K562 (cell line): Measurements from ENCODE around the gene APBA2. TPM values are rescaled to one million over a fixed set of nuclear protein-coding genes. Genes with fewer than 3 reads are reported as not detected.
A peak's percentile ranks its signal among the peaks of the same experiment; 100 is the strongest.

Experiments used
- BACH1 ChIP-seq: fragments of 200-800 bp; sonication (Bioruptor generic); IDR thresholded peaks from 2 replicates; pipeline ENCODE4 v1.6.1; 2016; ENCODE audit warnings: missing genetic modification characterization, missing compliant biosample characterization
- BRD4 ChIP-seq: fragments of 200-600 bp; sonication (generic); IDR thresholded peaks from 2 replicates; pipeline ENCODE4 v1.6.1; 2017; ENCODE audit warnings: inconsistent platforms
- FOXA3 ChIP-seq, 2 experiments: fragments of 450-650 bp in 1 of 2; sonication (generic) in 1 of 2; formaldehyde crosslinking; IDR thresholded peaks in 1 of 2; conservative IDR thresholded peaks in 1 of 2; 2 replicates each; pipeline versions ENCODE4 v1.4.0 to v1.8.0; 2020 to 2022; ENCODE audit warnings: mild to moderate bottlenecking in 2 of 2, missing genetic modification reagents in 1 of 2
- HDAC6 ChIP-seq: IDR thresholded peaks from 2 replicates; pipeline ENCODE4 v1.6.1; 2012; ENCODE audit warnings: low read depth, mild to moderate bottlenecking, control low read depth, inconsistent platforms, low read length, moderate library complexity
- JUN ChIP-seq, 2 experiments: sonication (generic) in 1 of 2; formaldehyde crosslinking in 1 of 2; IDR thresholded peaks; 2 replicates each; pipeline versions ENCODE4 v1.6.1 to v1.8.0; 2012 to 2022; ENCODE audit warnings: borderline replicate concordance in 2 of 2, mild to moderate bottlenecking in 2 of 2, improper control_type of control experiment in 1 of 2, low read depth in 1 of 2, low read length in 1 of 2, missing genetic modification reagents in 1 of 2
- KDM1A ChIP-seq, 2 experiments: fragments of 450-650 bp; IDR thresholded peaks; 2 replicates each; pipeline ENCODE4 v1.6.1; 2016; ENCODE audit warnings: mild to moderate bottlenecking in 2 of 2
- MAFG ChIP-seq: fragments of 450-650 bp; conservative IDR thresholded peaks from 2 replicates; pipeline ENCODE4 v1.6.1; 2016; ENCODE audit warnings: missing genetic modification characterization, missing compliant biosample characterization
- RBBP5 ChIP-seq: fragments of 200-600 bp; sonication (generic); IDR thresholded peaks from 2 replicates; pipeline ENCODE4 v1.6.1; 2012; ENCODE audit warnings: borderline replicate concordance, mild to moderate bottlenecking, low read length, control low read depth, inconsistent platforms; ENCODE audit not compliant: insufficient read depth, poor library complexity, severe bottlenecking
- SMARCA5 ChIP-seq: fragments of 450-650 bp; IDR thresholded peaks from 2 replicates; pipeline ENCODE4 v1.6.1; 2016
- ZFP1 ChIP-seq: fragments of 450-650 bp; formaldehyde crosslinking; IDR thresholded peaks from 2 replicates; pipeline ENCODE4 v1.4.0; 2020; ENCODE audit warnings: mild to moderate bottlenecking, mixed read lengths
- ZNF436 ChIP-seq: fragments of 250-450, 450-650 bp; sonication (Bioruptor Pico); formaldehyde crosslinking; IDR thresholded peaks from 2 replicates; pipeline ENCODE4 v1.7.0; 2020; ENCODE audit warnings: mild to moderate bottlenecking
- polyA plus RNA-seq, 8 experiments: library from polyadenylated mRNA; depleted of rRNA in 4 of 8; stranded (reverse) in 5 of 8; unstranded in 3 of 8; fragments of >200 nt; fragmentation: Nextera tagmentation in 2 of 8; fragmentation: Illumina TruSeq in 1 of 8; extraction: Ambion mirVana in 2 of 8; extraction: Trizol in 1 of 8; gene quantifications; 2 replicates each; pipeline versions ENCODE4 v1.2.1 to v1.2.3, GENCODE V29; 2011 to 2014; ENCODE audit warnings: inconsistent platforms in 1 of 8, missing spikeins in 1 of 8
- total RNA-seq, 7 experiments: library from RNA; depleted of rRNA in 6 of 7; stranded (reverse); fragments of >200 nt in 6 of 7; fragmentation: Illumina TruSeq in 2 of 7; extraction: Trizol in 2 of 7; gene quantifications; 2 replicates each; pipeline versions ENCODE4 v1.2.1 to v1.2.3, GENCODE V29; 2011 to 2021; ENCODE audit warnings: low replicate concordance in 1 of 7
- TF ChIP-seq, protein P1 (sequence below): fragments of 250-450 bp; sonication (Bioruptor Pico); IDR thresholded peaks from 2 replicates; pipeline ENCODE4 v1.5.0; 2020; ENCODE audit warnings: mild to moderate bottlenecking, borderline replicate concordance
- TF ChIP-seq, protein P2 (sequence below): fragments of 450-650 bp; IDR thresholded peaks from 2 replicates; pipeline ENCODE4 v1.6.1; 2017; ENCODE audit warnings: antibody characterized with exemption, mild to moderate bottlenecking
- TF ChIP-seq, protein P3 (sequence below): fragments of 450-650 bp; IDR thresholded peaks from 2 replicates; pipeline ENCODE4 v1.6.1; 2016

Gene APBA2
- total and polyA plus RNA-seq, 9 of the 15 experiments (the other 6 are each of a cell fraction or from before 2014, with no cell fraction given) = 0.24 to 40.9 (median 25.2) TPM

DNA sequence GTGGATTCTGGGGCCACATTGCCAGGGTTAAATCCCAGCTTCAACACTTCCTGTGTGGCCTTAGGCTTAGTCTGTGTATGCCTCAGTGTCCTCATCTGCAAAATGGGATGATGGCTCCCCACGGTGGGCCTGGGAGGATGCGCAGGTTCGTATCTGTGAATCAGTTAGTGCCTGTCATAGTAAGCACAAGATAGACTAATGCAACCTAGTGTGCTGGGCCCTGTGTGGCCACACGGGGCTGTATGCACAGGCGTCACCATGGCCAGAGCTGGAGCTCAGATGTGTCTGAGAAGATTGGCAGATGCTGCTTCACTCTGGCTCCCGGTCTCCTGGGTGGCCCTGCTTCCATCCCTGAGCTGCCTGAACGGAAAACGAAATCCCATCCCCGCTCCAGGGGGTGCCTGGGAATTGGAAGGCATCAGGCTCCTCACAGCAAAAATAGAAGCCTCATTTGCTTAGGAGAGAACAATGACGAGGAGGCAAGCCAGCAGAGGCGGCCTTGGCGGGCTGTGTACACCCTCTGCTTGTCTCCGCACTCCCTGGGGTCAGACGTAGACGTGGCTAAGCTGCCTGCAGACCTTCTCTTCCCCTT lies 103.6 kb downstream of the APBA2 start (continued):
- TF ChIP-seq KDM1A (IDR thresholded peaks at IDR 0.05) (peak; percentile 58 to 68; a peak in 3 of 4 replicates), SMARCA5 (peak; percentile 46; the same call in 1 of the 2 replicates), HDAC6 (no peak), BACH1 (tag) (no peak), BRD4 (no peak), FOXA3 (CRISPR knock-in tag; conservative IDR thresholded peaks at IDR 0.05 in 1 of 2, IDR thresholded peaks at IDR 0.05 in 1 of 2) (no peak), JUN (IDR thresholded peaks at IDR 0.05; ENCODE audit: borderline replicate concordance, low read depth, low read length) (no peak), JUN (CRISPR knock-in tag; IDR thresholded peaks at IDR 0.05; ENCODE audit: borderline replicate concordance) (no peak), MAFG (tag) (no peak), ZNF436 (no peak), ZFP1 (CRISPR knock-in tag) (no peak), RBBP5 (no peak)
- TF ChIP-seq, protein P1, sequence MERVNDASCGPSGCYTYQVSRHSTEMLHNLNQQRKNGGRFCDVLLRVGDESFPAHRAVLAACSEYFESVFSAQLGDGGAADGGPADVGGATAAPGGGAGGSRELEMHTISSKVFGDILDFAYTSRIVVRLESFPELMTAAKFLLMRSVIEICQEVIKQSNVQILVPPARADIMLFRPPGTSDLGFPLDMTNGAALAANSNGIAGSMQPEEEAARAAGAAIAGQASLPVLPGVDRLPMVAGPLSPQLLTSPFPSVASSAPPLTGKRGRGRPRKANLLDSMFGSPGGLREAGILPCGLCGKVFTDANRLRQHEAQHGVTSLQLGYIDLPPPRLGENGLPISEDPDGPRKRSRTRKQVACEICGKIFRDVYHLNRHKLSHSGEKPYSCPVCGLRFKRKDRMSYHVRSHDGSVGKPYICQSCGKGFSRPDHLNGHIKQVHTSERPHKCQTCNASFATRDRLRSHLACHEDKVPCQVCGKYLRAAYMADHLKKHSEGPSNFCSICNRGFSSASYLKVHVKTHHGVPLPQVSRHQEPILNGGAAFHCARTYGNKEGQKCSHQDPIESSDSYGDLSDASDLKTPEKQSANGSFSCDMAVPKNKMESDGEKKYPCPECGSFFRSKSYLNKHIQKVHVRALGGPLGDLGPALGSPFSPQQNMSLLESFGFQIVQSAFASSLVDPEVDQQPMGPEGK (CRISPR knock-in tag) = no peak
- TF ChIP-seq, protein P2, sequence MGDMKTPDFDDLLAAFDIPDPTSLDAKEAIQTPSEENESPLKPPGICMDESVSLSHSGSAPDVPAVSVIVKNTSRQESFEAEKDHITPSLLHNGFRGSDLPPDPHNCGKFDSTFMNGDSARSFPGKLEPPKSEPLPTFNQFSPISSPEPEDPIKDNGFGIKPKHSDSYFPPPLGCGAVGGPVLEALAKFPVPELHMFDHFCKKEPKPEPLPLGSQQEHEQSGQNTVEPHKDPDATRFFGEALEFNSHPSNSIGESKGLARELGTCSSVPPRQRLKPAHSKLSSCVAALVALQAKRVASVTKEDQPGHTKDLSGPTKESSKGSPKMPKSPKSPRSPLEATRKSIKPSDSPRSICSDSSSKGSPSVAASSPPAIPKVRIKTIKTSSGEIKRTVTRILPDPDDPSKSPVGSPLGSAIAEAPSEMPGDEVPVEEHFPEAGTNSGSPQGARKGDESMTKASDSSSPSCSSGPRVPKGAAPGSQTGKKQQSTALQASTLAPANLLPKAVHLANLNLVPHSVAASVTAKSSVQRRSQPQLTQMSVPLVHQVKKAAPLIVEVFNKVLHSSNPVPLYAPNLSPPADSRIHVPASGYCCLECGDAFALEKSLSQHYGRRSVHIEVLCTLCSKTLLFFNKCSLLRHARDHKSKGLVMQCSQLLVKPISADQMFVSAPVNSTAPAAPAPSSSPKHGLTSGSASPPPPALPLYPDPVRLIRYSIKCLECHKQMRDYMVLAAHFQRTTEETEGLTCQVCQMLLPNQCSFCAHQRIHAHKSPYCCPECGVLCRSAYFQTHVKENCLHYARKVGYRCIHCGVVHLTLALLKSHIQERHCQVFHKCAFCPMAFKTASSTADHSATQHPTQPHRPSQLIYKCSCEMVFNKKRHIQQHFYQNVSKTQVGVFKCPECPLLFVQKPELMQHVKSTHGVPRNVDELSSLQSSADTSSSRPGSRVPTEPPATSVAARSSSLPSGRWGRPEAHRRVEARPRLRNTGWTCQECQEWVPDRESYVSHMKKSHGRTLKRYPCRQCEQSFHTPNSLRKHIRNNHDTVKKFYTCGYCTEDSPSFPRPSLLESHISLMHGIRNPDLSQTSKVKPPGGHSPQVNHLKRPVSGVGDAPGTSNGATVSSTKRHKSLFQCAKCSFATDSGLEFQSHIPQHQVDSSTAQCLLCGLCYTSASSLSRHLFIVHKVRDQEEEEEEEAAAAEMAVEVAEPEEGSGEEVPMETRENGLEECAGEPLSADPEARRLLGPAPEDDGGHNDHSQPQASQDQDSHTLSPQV = no peak
- TF ChIP-seq, protein P3, sequence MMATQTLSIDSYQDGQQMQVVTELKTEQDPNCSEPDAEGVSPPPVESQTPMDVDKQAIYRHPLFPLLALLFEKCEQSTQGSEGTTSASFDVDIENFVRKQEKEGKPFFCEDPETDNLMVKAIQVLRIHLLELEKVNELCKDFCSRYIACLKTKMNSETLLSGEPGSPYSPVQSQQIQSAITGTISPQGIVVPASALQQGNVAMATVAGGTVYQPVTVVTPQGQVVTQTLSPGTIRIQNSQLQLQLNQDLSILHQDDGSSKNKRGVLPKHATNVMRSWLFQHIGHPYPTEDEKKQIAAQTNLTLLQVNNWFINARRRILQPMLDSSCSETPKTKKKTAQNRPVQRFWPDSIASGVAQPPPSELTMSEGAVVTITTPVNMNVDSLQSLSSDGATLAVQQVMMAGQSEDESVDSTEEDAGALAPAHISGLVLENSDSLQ = peak; percentile 14; the same call in 1 of the 2 replicates
